Liver (tissue), 9 donors: ENCODE measurements around the gene FCRL6. TPM values are rescaled to one million over a fixed set of nuclear protein-coding genes. Genes with fewer than 3 reads are reported as not detected.

Source experiments
- DNase-seq: peaks from one replicate; pipeline ENCODE4 v3.0.0-alpha.2; 2017; ENCODE audit warnings: low spot score
- H3K27ac ChIP-seq, 2 donors: one replicate each; pipeline ENCODE4 v1.7.0; 2013; ENCODE audit warnings: inconsistent platforms in 2 of 2, low read length in 2 of 2, control low read depth in 1 of 2, low read depth in 1 of 2, mild to moderate bottlenecking in 1 of 2
- H3K27me3 ChIP-seq, 4 donors: one replicate each; pipeline versions ENCODE4 v1.6.1 to v1.7.0; 2013; ENCODE audit warnings: low read length in 3 of 4, inconsistent platforms in 1 of 4, mild to moderate bottlenecking in 1 of 4, moderate library complexity in 1 of 4; ENCODE audit not compliant: control insufficient read depth in 4 of 4, insufficient read depth in 4 of 4
- H3K36me3 ChIP-seq, 4 donors: one replicate each; pipeline versions ENCODE4 v1.6.1 to v1.7.0; 2013; ENCODE audit warnings: low read length in 3 of 4, mild to moderate bottlenecking in 3 of 4, low read depth in 1 of 4, moderate library complexity in 1 of 4; ENCODE audit not compliant: control insufficient read depth in 4 of 4, insufficient read depth in 3 of 4
- H3K4me1 ChIP-seq, 4 donors: one replicate each; pipeline versions ENCODE4 v1.6.1 to v1.7.0; 2013; ENCODE audit warnings: low read length in 3 of 4, mild to moderate bottlenecking in 3 of 4, moderate library complexity in 1 of 4; ENCODE audit not compliant: control insufficient read depth in 4 of 4, insufficient read depth in 4 of 4
- H3K4me3 ChIP-seq, 3 donors: one replicate each; pipeline versions ENCODE4 v1.6.1 to v1.7.0; 2013; ENCODE audit warnings: low read length in 3 of 3, control low read depth in 1 of 3, low read depth in 1 of 3, mild to moderate bottlenecking in 1 of 3
- H3K9ac ChIP-seq, 2 donors: one replicate each; pipeline ENCODE4 v1.7.0; 2013; ENCODE audit warnings: low read length in 2 of 2, mild to moderate bottlenecking in 2 of 2, moderate library complexity in 2 of 2, control low read depth in 1 of 2, low read depth in 1 of 2
- H3K9me3 ChIP-seq, 4 donors: one replicate each; pipeline versions ENCODE4 v1.6.1 to v1.7.0; 2013; ENCODE audit warnings: low read length in 3 of 4; ENCODE audit not compliant: control insufficient read depth in 4 of 4
- ATF3 ChIP-seq: IDR thresholded peaks from 2 replicates; pipeline ENCODE4 v1.6.1; 2016; ENCODE audit warnings: antibody characterized with exemption
- CTCF ChIP-seq: fragments of 150-350 bp; IDR thresholded peaks from 2 replicates; pipeline ENCODE4 v1.5.1; 2017; ENCODE audit warnings: improper control_type of control experiment, low read depth, low read length; ENCODE audit not compliant: missing input control
- EGR1 ChIP-seq, 2 donors: IDR thresholded peaks; 2 replicates each; pipeline ENCODE4 v1.6.1; 2016 to 2018; ENCODE audit warnings: antibody characterized with exemption in 2 of 2, low read depth in 2 of 2
- FOXA1 ChIP-seq: IDR thresholded peaks from 2 replicates; pipeline ENCODE4 v1.6.1; 2016; ENCODE audit warnings: antibody characterized with exemption
- FOXA2 ChIP-seq: IDR thresholded peaks from 2 replicates; pipeline ENCODE4 v1.6.1; 2016; ENCODE audit warnings: antibody characterized with exemption
- GABPA ChIP-seq, 2 donors: IDR thresholded peaks in 1 of 2; conservative IDR thresholded peaks in 1 of 2; 2 replicates each; pipeline ENCODE4 v1.6.1; 2016; ENCODE audit warnings: antibody characterized with exemption in 2 of 2, mild to moderate bottlenecking in 1 of 2, moderate library complexity in 1 of 2
- HNF4A ChIP-seq, 2 donors: conservative IDR thresholded peaks; 2 replicates each; pipeline ENCODE4 v1.6.1; 2016; ENCODE audit warnings: antibody characterized with exemption in 2 of 2, mild to moderate bottlenecking in 2 of 2
- HNF4G ChIP-seq: IDR thresholded peaks from 2 replicates; pipeline ENCODE4 v1.6.1; 2016; ENCODE audit warnings: antibody characterized with exemption
- JUND ChIP-seq, 2 donors: IDR thresholded peaks; 2 replicates each; pipeline ENCODE4 v1.6.1; 2016; ENCODE audit warnings: antibody characterized with exemption in 2 of 2
- MAX ChIP-seq: IDR thresholded peaks from 2 replicates; pipeline ENCODE4 v1.6.1; 2016; ENCODE audit warnings: antibody characterized with exemption
- NR2F2 ChIP-seq: IDR thresholded peaks from 2 replicates; pipeline ENCODE4 v1.6.1; 2016; ENCODE audit warnings: antibody characterized with exemption
- RAD21 ChIP-seq, 2 donors: IDR thresholded peaks; 2 replicates each; pipeline ENCODE4 v1.6.1; 2016; ENCODE audit warnings: antibody characterized with exemption in 2 of 2, mild to moderate bottlenecking in 2 of 2
- REST ChIP-seq: IDR thresholded peaks from 2 replicates; pipeline ENCODE4 v1.6.1; 2016; ENCODE audit warnings: antibody characterized with exemption, mild to moderate bottlenecking
- RXRA ChIP-seq, 2 donors: IDR thresholded peaks; 2 replicates each; pipeline ENCODE4 v1.6.1; 2017 to 2018; ENCODE audit warnings: antibody characterized with exemption in 2 of 2, mild to moderate bottlenecking in 1 of 2
- SP1 ChIP-seq: IDR thresholded peaks from 2 replicates; pipeline ENCODE4 v1.6.1; 2018; ENCODE audit warnings: antibody characterized with exemption, mild to moderate bottlenecking
- TAF1 ChIP-seq: conservative IDR thresholded peaks from 2 replicates; pipeline ENCODE4 v1.6.1; 2016; ENCODE audit warnings: antibody characterized with exemption, mild to moderate bottlenecking
- WGBS: extraction: QIAGEN DNeasy Blood & Tissue Kit; methylation state at CpG from one replicate; pipeline ENCODE4 v1.1.7; 2013; 5-methylcytosine and 5-hydroxymethylcytosine counted together
- polyA plus RNA-seq, 2 donors: library from polyadenylated mRNA; stranded (reverse) in 1 of 2; unstranded in 1 of 2; fragments of 200-250 nt in 1 of 2; fragments of >200 nt in 1 of 2; fragmentation: Nextera tagmentation in 1 of 2; extraction: Ambion mirVana in 1 of 2; gene quantifications; one replicate each; pipeline versions ENCODE4 v1.2.1 to v1.2.3, GENCODE V29; 2013 to 2015
- total RNA-seq, 2 donors: library from RNA; depleted of rRNA; stranded (reverse); fragments of >200 nt; gene quantifications; one replicate each; pipeline ENCODE4 v1.2.3, GENCODE V29; 2014
- TF ChIP-seq, protein P1 (sequence below): IDR thresholded peaks from 2 replicates; pipeline ENCODE4 v1.6.1; 2016; ENCODE audit warnings: antibody characterized with exemption
- donor health status: healthy.
- donor health status: healthy.
- donor health status: healthy.
- donor health status: healthy.
- donor health status: healthy.

Gene FCRL6
- total and polyA plus RNA-seq, 4 donors: 0.09 to 2.7 (median 0.71) TPM

GRCh38 chr1:159781992-159782391, 20.2 kb upstream of the FCRL6 start:
- Histone ChIP-seq H3K36me3 (no peaks in the 10 kb centered on the region), H3K9me3 (no peaks in the 10 kb centered on the region), H3K27me3 (no peaks in the 10 kb centered on the region), H3K4me1 (peaks cover 0 to 22% (median 7%) of the 10 kb centered on the region in 4 donors), H3K4me3 (peak overlapping the region; percentile 68 to 85 (median 78)), H3K9ac (no peak overlapping the region), H3K27ac (peak overlapping the region; percentile 88 to 92)
- TF ChIP-seq CTCF (no peak), TAF1 (no peak), NR2F2 (no peak), SP1 (no peak), EGR1 (IDR thresholded peaks at IDR 0.05; ENCODE audit: low read depth in 2 of 2) (no peak), ATF3 (no peak), MAX (no peak), FOXA1 (no peak), GABPA (IDR thresholded peaks at IDR 0.05 in 1 of 2, conservative IDR thresholded peaks at IDR 0.05 in 1 of 2) (no peak), RXRA (IDR thresholded peaks at IDR 0.05) (no peak), JUND (IDR thresholded peaks at IDR 0.05) (no peak), FOXA2 (no peak), HNF4A (conservative IDR thresholded peaks at IDR 0.05) (no peak), RAD21 (IDR thresholded peaks at IDR 0.05) (no peak), HNF4G (no peak), REST (no peak)
- TF ChIP-seq, protein P1, sequence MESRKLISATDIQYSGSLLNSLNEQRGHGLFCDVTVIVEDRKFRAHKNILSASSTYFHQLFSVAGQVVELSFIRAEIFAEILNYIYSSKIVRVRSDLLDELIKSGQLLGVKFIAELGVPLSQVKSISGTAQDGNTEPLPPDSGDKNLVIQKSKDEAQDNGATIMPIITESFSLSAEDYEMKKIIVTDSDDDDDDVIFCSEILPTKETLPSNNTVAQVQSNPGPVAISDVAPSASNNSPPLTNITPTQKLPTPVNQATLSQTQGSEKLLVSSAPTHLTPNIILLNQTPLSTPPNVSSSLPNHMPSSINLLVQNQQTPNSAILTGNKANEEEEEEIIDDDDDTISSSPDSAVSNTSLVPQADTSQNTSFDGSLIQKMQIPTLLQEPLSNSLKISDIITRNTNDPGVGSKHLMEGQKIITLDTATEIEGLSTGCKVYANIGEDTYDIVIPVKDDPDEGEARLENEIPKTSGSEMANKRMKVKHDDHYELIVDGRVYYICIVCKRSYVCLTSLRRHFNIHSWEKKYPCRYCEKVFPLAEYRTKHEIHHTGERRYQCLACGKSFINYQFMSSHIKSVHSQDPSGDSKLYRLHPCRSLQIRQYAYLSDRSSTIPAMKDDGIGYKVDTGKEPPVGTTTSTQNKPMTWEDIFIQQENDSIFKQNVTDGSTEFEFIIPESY: no peak
- no peak for DNase-seq
- WGBS: 96% methylated on average over 12 of the region's 12 CpGs

- H3K9ac ChIP-seq: no peak overlapping the region
- peaks cover 0 to 22% (median 7%) of the 10 kb centered on the region in 4 donors for H3K4me1 ChIP-seq
- no peak overlapping the region for H3K4me3 ChIP-seq
- no peaks in the 10 kb centered on the region for H3K36me3 ChIP-seq
- no peaks in the 10 kb centered on the region for H3K27me3 ChIP-seq
- H3K27ac ChIP-seq: no peak overlapping the region
- DNase-seq: no peak
- H3K9me3 ChIP-seq: no peaks in the 10 kb centered on the region
- WGBS: 90% methylated on average over 1 of the region's 1 CpG
- no peak for TF ChIP-seq SP1
- TF ChIP-seq REST: no peak
- TF ChIP-seq, protein P1: no peak
- no peak for TF ChIP-seq CTCF
Observed at GRCh38 chr1:159783724-159784123, 18.4 kb upstream of the FCRL6 start.
